ENCODE data around the gene LPAR2.

DNA sequence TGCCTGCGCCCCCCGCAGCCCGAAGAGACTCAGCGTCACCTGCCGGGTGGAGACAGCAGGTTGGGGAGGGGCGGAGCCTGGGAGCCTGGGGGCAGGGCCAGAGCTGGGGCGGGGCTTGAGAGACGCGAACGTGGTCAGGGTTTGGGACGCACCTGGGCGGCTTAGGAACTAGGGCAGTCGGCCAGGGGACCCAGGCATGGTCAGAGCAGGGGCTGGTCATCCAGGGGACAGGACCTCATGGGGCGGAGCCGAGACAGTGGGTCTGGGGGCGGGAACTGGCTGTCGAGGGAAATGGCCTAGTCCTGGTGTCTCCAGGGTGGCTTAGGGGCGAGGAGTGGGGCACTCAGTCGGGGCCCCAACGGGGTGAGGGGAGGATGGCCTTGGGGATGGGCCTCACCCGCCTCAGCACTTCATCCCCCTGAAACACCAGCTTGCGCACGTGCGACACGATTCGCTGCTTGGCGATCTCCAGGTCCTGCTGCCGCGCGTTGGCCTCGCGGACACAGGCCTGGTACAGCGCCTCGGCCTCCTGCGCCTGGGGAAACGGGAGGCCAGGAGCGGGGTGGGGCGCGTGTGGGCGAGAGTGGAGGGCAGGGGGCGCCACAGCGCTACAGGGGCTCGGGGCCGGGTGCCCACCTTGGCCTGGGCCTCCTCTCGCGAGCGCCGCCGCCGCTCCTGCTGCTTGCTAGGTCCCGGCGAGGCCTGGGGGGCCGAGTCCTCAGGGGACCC lies 9.7 kb upstream of the LPAR2 start:
- TF ChIP-seq KDM1A (IDR thresholded peaks at IDR 0.05; ENCODE audit: low read depth), result no peak
- no peak for TF ChIP-seq RFX5 (IDR thresholded peaks at IDR 0.05)
- no peak for TF ChIP-seq CEBPB (IDR thresholded peaks at IDR 0.05)
- TF ChIP-seq POLR2A (IDR thresholded peaks at IDR 0.05; ENCODE audit: low read length), result no peak
- no peak for TF ChIP-seq REST (IDR thresholded peaks at IDR 0.05)
- TF ChIP-seq CTCF (IDR thresholded peaks at IDR 0.05), result no peak

All from A549 (cell line).